ENCODE measurements around the gene MTA1. TPM values are rescaled to one million over a fixed set of nuclear protein-coding genes. Genes with fewer than 3 reads are reported as not detected.
A peak's percentile ranks its signal among the peaks of the same experiment; 100 is the strongest.

MTA1 gene
- polyA plus RNA-seq, 2 of the 4 experiments (the other 2 are of a cell fraction): 46.8 to 86.7 TPM

DNA sequence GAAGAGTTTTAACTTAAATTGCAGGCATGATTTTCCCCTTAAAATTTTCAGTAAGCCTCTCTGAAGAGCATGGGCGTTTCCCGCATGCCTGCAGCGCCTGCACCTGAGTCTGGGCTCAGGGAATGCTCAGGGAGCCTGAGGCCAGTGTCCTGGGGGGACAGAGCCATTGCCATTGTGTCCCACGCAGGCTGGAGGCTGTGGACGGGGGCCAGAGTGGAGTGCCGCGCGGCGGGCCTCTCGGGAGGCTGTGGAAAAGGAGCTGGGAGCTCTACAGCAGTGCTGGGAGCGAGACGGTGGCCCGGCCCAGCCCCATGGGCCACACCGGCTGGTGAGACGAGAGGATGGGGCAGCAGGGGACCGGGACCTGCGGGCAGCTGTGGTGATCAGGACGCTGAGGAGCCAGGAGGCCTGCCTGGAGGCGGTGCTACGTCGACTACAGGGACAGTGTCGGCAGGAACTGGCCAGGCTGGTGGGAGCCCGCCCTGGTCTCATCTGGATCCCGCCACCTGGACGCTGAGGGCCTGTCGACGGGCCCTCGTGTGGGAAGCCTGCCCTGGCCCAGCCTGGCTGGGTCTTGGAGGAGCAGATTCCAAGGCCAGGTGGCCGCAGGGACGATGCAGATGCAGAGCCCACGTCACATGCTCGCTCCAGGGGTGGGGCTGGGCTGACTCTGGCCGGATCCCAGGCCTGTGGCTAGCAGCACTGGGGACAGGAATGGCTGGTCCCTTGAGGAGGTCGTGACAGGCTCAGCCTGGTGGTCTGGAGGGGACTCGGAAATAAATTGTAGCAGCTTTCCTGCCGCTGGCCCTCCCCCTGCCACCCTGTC, 79.0 kb downstream of the MTA1 start:
- Histone ChIP-seq H3K4me2 (no peak overlapping the region), H3K4me1 (no peaks in the 10 kb centered on the region), H3K4me3 (no peak overlapping the region), H3K9me3 (no peaks in the 10 kb centered on the region), H3K27ac (no peak overlapping the region)
- POLR2A ChIA-PET: interaction anchor here (1.1 kb wide), 1 partner anchor 17 kb away, joined by 3 read pairs; no protein-coding TSS in a partner anchor
- 93% methylated on average over 28 of the region's 36 CpGs for WGBS (ENCODE audit: missing lambda C conversion rate)
- FAIRE-seq (no peak), DNase-seq (ENCODE audit: low read depth in 1 of 2, low spot score in 1 of 2) (no peak), ATAC-seq (peak in 1 of 2 experiments; percentile 0; a peak in 2 of 6 replicates)
- TF ChIP-seq, protein P1, sequence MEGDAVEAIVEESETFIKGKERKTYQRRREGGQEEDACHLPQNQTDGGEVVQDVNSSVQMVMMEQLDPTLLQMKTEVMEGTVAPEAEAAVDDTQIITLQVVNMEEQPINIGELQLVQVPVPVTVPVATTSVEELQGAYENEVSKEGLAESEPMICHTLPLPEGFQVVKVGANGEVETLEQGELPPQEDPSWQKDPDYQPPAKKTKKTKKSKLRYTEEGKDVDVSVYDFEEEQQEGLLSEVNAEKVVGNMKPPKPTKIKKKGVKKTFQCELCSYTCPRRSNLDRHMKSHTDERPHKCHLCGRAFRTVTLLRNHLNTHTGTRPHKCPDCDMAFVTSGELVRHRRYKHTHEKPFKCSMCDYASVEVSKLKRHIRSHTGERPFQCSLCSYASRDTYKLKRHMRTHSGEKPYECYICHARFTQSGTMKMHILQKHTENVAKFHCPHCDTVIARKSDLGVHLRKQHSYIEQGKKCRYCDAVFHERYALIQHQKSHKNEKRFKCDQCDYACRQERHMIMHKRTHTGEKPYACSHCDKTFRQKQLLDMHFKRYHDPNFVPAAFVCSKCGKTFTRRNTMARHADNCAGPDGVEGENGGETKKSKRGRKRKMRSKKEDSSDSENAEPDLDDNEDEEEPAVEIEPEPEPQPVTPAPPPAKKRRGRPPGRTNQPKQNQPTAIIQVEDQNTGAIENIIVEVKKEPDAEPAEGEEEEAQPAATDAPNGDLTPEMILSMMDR (IDR thresholded peaks at IDR 0.05): no peak
- no peak for TF ChIP-seq NR3C1 (IDR thresholded peaks at IDR 0.05)
- TF ChIP-seq TFCP2L1 (CRISPR knock-in tag; IDR thresholded peaks at IDR 0.05): 0 out of 2 replicates have a peak, but pooled peaks have one; percentile 17
- no peak for TF ChIP-seq KDM1A (IDR thresholded peaks at IDR 0.05; ENCODE audit: low read depth)
- no peak for TF ChIP-seq RCOR1 (IDR thresholded peaks at IDR 0.05; ENCODE audit: low read depth, low read length)
- TF ChIP-seq NFE2L2 (conservative IDR thresholded peaks at IDR 0.05; ENCODE audit: low read length): no peak
- no peak for TF ChIP-seq JUNB (IDR thresholded peaks at IDR 0.05)
- TF ChIP-seq CHD2 (IDR thresholded peaks at IDR 0.05; ENCODE audit: low read length, partially characterized antibody): no peak
- TF ChIP-seq RAD21 (conservative IDR thresholded peaks at IDR 0.05 in 1 of 2, IDR thresholded peaks at IDR 0.05 in 1 of 2): no peak
- 0 out of 2 replicates have a peak, but pooled peaks have one; percentile 11 for TF ChIP-seq POLR2AphosphoS2 (conservative IDR thresholded peaks at IDR 0.05; ENCODE audit: low read length)
- TF ChIP-seq ZFP36 (IDR thresholded peaks at IDR 0.05; ENCODE audit: borderline replicate concordance, partially characterized antibody): peak; percentile 81
- TF ChIP-seq, protein P2, sequence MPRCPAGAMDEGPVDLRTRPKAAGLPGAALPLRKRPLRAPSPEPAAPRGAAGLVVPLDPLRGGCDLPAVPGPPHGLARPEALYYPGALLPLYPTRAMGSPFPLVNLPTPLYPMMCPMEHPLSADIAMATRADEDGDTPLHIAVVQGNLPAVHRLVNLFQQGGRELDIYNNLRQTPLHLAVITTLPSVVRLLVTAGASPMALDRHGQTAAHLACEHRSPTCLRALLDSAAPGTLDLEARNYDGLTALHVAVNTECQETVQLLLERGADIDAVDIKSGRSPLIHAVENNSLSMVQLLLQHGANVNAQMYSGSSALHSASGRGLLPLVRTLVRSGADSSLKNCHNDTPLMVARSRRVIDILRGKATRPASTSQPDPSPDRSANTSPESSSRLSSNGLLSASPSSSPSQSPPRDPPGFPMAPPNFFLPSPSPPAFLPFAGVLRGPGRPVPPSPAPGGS (IDR thresholded peaks at IDR 0.05): no peak
- CTCF ChIA-PET: interaction anchor here (0.5 to 4.4 kb wide), 5 partner anchors 9 to 128 kb away, joined by 3 to 15 read pairs (median 6); no protein-coding TSS in a partner anchor

DNA sequence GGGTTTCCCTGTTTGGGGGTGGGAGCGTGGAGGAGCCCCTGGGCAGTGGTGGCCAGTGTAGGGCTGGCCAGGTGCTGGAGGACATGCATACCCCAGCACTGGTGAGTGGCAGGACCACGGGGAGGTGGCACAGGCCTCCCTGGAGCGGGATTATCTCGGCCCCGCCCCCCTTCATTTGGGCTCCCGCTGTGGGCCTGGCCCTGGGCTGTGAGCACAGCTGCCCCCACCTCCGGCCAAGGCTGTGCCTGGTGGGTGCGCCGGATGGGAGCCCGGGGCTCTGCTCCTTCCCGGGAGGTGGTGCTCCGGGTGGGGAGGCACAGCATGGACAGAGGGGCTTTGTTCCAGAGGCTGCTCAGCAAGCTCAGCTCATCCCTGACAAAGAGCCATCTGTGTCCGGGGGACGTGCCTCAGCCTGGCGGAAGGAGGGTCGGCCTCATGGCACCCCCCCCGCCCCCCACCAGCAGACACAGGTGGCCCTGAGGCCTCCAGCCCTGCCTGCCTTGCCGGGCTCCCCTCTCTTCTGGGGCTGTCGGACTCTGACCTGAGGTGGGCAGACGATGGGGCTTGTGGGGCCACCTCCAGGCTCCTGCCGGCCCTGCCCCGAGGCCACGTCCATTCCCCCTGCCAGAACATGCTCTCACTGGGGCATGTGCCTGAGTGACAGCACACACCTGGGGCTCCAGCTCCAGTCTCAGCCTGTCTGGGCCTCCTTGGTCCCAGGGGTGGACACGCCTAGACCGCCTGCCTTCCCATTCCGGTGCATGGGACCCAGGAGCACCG, 79.8 kb downstream of the MTA1 start:
- ATAC-seq (peak in 1 of 2 experiments; percentile 1; a peak in 3 of 6 replicates), DNase-seq (ENCODE audit: low read depth in 1 of 2, low spot score in 1 of 2) (no peak), FAIRE-seq (no peak)
- Histone ChIP-seq H3K4me3 (no peak overlapping the region), H3K4me2 (no peak overlapping the region), H3K9me3 (no peaks in the 10 kb centered on the region), H3K4me1 (no peaks in the 10 kb centered on the region), H3K27ac (no peak overlapping the region)
- CTCF ChIA-PET: interaction anchor here (0.5 to 4.4 kb wide), 7 partner anchors 9 to 129 kb away, joined by 3 to 15 read pairs (median 8); no protein-coding TSS in a partner anchor
- WGBS (ENCODE audit: missing lambda C conversion rate): 97% methylated on average over 5 of the region's 27 CpGs
- no peak for TF ChIP-seq NR3C1 (IDR thresholded peaks at IDR 0.05)
- TF ChIP-seq, protein P3, sequence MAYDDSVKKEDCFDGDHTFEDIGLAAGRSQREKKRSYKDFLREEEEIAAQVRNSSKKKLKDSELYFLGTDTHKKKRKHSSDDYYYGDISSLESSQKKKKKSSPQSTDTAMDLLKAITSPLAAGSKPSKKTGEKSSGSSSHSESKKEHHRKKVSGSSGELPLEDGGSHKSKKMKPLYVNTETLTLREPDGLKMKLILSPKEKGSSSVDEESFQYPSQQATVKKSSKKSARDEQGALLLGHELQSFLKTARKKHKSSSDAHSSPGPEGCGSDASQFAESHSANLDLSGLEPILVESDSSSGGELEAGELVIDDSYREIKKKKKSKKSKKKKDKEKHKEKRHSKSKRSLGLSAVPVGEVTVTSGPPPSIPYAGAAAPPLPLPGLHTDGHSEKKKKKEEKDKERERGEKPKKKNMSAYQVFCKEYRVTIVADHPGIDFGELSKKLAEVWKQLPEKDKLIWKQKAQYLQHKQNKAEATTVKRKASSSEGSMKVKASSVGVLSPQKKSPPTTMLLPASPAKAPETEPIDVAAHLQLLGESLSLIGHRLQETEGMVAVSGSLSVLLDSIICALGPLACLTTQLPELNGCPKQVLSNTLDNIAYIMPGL (CRISPR knock-in tag; IDR thresholded peaks at IDR 0.05; ENCODE audit: borderline replicate concordance): no peak
- TF ChIP-seq, protein P2 (IDR thresholded peaks at IDR 0.05): no peak
- no peak for TF ChIP-seq ESRRA (IDR thresholded peaks at IDR 0.05; ENCODE audit: borderline replicate concordance, low read length)
- POLR2A ChIA-PET: interaction anchor here (1.1 kb wide), 1 partner anchor 18 kb away, joined by 3 read pairs; no protein-coding TSS in a partner anchor
